Fibroblast of the conjunctiva (primary cell): ENCODE data around the gene MINDY4.

Experiments
- DNase-seq: peaks from one replicate; pipeline ENCODE4 v3.0.0-alpha.2; 2010; ENCODE audit warnings: low read depth

The MINDY4 gene

DNA sequence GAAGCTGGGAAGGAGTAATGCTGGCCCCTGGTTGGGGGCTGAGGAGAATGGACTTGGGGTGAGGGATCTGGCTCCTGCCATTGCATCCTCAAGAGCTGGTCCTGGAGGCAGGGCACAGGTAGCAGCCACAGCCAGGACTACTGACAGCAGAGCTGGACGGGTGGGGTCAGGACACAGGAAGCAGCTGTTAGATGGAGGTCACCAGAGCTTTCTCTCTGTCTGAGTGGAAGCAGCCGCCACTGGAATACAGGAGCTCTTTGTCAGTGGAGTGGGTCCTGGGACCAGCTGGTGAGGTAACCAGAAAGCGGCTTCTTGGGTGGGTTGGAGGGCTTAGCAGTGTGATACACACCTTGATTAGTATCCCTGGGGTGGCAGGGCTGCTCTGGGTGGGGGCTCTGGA is 82.4 kb downstream of the MINDY4 start:
- DNase-seq: no peak

DNA sequence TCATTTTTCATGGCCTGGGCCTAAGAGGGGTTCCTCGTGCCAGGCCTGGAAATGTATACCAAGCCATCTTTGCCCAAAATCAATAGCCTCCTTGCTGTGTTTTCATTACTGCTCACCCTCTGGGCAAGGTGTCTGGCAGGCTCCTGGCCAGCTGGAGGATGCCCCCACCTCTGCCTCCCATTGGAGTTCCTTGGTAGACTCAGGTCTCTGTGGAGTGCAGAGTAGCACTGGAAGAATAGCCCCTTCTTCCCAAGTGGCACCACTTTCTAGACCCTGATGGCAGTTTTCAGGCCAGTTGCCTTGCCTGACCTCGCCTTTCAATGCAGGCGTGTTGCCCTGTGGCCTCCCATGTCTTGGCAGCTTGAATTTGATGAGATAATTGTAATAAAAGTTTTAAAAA is 84.7 kb downstream of the MINDY4 start:
- no peak for DNase-seq

DNA sequence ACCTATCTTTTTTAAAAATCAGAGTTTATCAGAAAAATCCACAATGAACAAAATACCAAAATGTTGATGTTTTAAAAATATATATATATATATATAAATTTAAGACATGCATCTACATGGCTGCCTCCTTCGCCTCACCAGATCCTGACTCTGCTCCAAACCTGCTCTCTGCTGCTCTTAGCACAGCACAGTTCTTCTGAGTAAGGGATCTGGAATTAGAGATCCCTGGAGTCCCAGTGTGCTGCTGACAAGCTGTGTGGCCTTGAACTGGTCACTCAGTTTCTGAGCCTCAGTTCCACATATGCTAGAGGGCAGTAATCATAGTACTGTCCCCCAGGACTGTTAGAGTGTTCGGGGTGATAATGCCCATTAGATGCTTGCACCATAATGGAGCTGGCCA is 87.4 kb downstream of the MINDY4 start:
- no peak for DNase-seq

DNA sequence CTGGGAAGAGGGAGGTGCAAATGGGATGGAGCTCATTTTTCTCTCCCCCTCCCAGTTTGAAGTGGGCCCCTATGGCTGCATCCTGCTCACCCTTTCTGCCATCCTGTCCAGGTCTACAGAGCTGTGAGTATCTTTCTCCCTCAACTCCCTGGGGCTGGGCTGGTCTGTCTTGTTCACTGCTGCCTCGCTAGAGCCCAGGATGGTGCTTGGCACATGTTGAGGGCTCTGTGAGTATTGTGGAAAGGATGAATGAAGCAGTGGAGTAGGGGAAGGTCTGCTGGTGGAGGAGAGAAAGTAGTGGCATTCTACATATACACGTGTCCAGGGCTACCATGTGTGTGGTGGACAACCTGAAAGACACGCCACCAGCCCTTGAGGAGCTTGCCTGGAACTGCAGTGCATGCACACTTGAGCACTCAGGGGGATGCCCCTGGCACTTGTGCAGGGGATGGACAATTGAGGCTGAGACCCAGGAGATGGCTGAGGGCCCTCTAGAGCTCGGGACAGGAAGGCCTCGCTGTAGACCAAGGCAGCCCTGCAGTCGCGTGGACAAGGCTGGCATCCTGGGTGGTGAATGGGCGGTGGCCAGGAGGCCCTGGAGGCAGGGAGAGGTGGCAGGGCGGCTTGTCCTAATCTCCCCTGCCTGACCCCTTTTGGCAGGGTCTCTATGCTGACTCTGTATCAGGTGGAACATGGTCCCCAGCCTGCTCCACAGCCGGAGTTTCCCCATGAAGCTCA is 88.2 kb downstream of the MINDY4 start:
- no peak for DNase-seq

DNA sequence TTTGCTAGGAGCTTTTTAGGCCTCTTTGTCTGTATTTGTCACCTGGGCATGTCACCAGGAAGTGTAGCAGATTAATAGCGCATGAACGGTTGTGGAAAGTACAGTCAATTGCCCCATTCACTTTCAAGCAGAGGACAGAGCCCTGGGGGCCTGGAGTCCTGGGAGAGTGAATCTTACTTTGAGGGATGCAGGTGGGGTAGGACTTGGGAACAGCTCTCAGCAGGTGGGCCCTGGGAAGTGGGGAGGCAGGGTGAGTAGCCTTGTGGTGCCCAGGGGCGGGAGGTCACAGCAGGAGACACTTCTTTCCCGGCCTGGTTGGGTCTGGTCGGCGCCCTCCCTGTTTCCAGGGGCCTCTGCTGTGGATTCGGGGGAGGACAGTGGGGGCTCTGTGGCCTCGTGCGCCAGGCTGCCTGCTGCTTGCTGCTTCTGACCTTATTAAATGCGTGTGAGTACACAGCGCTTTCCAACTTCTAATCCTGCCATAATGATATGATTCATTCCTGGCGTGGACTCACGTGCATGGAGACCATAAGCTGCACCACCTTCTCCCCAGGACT is 88.8 kb downstream of the MINDY4 start:
- no peak for DNase-seq

DNA sequence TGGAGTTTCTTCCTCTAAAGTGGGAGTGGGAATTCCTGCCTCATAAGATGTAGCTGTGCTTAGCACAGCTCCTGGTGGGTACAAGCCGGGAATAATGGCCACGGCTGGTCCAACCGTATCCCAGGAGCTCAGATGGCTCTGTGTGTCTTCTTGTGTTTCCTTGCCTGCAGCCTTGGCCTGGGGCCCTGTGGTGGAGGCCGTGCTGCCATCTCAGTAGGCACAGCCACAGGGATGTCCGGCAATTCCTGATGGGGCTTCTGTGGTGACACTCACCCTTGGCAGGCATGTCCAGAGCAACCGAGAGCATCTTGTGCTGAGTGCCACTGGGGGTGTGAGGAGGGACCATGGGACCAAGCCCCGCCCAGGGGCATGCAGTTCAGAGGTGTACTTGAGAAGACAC is 90.4 kb downstream of the MINDY4 start:
- DNase-seq: no peak

DNA sequence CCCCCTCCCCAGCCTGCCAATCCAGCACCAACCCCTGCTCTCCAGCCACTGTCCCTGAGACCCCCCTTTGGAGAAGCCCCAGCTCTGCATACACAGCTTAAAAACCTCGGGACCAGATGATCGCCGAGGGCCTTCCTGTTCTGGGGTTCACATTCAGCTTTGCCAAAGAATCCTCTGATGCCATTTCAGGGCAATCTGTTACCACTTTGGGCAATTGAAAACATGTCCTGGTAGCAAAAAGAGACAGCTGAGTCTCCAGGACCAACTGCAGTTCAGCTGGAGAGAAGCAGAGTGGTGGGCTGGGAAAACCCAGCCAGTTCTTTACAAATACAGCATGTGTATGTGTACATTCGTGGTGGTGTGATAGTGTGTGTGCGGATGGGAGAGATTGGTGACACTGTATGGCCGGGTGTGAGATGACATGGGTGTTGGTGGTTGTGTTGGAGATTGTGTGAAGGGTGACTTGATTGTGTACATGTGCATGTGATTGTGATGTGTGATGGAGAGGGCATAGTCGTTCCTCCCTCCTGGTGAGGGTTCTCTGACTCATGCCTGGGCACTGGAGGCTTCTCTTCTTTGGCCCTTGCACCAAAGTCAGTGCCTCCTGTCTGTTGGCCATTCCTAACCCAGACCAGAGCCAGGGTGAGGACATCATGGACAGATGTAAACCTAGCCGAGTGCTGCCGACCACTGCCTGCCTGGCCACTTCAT is 91.9 kb downstream of the MINDY4 start:
- no peak for DNase-seq

DNA sequence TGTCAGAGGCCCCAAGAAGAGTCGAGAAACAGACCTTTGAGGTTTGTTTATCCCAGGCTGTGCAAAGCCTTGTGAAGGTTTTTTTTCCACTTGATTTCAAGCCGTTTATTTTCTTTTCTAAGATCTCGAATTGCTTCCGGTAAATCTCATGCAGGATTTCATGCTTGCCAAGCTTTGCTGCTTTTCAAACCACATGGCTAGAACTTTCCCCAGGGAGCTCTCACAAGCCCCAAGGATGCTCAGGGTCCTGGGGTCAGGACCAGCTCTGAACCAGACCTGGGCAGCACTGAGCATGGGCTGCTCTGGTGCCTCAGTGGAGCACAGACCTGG is 92.5 kb downstream of the MINDY4 start:
- peak; percentile 35 for DNase-seq

DNA sequence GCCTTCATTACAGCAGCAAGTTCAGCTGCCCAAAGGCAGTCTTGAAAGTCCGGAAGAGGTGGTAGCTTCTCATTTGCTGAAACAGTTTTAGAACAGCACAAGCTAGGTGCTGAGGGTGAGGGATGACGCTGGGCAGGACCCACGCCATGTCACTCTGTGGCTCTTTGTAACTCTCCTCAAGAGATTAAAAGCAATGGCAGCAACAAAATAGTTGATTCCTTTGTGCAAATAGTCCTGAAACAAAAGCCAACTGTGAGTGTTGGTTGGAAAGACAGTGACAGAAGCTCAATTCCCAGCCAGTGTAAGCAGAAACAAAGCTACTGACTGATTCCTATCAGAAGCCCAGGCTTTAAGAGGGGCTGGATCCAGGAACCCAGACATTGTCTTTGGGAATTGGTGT is 92.9 kb downstream of the MINDY4 start:
- no peak for DNase-seq

DNA sequence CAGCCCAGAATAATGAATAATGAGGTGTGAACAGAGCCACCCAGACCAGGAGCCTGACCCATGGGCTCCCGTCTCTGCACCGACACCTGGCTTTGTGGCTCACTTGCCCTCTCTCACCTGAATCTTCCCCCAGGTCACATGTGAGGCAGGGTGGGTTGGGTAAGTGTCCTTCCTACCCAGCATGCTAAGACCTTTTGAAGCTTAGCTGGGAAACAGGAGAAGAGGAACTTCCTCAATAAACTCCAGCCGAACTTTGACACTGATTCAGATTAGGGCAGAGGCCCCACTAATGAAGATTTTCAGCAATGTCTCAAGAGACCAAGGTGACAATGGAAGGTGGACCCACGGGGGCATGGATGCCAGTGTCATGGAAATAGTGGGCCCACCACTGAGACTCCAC is 93.9 kb downstream of the MINDY4 start:
- DNase-seq: no peak

DNA sequence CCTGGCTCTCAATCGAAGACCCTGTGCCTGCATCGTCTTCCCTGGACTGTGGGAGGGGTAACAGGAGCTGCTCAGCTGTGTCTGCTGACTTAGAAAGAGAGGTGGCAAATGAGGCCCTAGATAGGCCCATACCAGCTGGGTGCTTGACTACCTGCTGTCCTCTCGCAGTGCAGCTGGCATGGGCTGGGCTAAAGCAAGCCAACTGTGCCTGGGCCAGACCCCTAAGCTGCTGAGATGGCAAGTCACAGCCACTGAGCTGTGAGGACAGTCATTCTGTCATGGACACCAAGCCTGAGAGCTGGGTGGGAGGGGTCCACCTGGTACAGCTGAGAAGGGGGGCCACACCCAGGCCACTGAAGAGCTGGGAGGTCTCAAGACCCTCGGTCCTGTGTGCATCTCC is 94.6 kb downstream of the MINDY4 start:
- DNase-seq: no peak

DNA sequence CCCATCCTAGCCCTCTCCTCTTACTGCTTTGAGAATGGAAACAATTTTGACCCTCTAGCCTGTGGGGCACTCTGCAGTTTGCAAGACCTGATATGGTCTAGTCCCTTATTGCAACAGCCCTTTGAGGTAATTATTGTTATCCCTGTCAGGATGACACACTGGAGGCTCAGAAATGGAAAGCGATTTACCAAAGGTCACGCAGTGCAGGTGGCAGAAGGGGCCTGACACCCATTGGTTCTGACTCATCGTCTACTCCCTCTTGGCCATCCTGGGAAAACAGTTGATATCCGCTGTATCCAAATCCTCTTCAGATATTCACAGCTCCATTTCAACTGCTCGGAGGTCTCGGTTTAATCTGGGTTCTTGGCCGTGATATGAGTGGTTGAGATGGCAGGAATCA is 95.7 kb downstream of the MINDY4 start:
- no peak for DNase-seq

DNA sequence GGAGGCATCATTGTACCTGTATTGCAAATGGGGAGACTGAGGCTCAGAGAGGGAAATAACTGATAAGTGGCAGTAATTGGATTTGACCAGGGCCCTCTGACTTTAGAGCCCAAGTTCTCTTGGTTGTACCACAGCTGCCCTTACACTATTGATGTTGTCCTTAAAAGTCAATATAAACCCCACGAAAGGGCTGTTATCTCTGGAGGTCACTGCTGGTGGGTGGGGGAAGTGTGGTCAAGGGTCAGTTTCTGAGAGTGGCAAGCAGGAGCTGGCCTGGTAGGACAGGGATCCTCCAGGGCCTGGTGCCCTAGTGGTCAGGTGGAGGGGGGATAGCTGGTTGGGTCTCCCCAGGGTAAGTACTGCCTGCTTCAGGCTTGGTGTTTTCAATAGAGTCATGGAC is 96.3 kb downstream of the MINDY4 start:
- DNase-seq: no peak

DNA sequence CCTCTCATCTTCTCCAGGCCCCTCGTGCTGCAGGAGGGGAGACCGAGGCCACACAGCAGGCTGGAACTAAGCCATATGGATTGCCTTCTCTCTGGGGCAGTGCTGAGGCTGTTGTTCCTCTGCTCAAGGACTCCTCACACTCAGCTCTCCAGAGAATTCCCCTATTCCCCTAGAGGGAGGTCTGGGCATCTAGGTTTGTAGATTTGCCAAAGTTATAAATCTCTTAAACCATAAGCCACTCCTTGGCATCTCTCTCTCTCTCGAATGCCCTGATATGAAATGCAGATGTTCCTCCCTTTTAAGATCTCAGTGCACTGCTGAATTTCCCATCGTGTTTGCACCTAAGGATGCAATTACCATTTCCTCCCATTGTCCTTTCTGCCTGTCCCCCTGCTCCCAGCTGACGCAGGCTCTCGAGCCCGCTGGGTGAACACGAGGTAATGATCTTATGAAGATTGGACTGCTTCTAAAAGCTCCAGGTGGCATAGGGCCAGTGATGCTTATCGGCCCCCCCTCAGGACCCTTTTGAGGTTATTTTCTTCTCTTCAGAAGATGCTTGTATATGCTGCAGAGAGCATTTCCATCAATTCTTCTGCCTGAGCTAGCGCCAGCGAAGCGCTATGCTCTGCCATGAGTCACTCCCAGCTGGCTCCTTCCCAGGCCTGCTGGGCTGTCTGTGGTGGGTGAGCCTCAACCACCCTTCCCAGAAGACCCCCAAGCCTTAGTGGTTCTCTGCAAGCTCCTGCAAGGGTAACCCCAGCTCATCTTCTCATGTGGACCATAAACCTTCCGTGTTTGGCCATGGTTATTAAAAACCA is 98.8 kb downstream of the MINDY4 start:
- DNase-seq: no peak

DNA sequence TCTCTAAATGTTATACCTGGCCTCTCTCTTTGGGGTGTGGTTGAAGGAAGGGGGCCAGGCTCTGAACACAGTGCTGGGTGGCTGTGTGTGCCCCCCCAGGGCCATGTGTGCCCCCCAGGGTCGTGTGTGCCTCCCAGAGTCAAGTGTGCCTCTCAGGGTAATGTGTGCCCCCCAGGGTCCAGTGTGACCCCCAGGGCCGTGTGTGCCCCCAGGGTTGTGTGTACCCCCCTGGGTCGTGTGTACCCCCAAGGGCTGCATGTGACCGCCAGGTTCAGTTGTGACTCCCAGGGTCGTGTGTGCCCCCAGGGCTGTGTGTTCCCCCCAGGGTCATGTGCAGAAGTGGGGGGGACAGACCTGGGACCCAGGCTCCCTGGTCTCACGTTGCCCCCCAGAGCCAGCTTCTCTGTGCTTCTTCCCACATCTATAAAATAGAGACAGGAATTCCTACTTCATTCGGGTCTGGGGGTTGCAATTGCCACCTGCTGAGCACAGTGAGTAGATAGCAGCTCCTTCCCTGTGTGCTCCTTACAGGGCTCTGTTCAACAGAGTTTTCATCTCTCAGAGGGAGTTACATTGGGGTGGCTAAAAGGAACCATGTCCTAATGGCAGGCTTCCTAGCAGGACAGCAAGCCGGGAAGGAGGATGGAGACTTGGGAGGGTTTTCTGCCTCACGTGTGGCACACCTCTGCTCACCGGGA is 99.8 kb downstream of the MINDY4 start:
- DNase-seq: no peak

DNA sequence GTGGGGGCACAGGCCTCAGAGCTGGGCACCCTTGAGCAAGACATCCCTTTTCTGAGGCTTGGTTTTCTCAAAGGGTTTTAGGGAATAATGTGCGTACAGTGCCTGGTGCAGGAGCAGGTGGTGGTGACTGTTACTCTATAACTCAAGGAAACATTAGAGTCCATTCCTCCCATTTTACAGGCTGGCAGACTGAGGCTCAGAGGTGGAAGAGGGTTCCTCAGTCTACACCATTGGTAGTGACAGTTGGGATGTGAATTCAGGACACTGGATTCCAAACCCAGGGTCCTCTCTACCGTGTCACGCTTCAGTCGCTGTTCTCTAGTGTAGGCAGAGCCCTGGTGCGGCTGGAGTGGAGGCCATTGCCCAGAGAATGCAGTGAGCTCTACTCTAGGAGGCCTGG is 100.4 kb downstream of the MINDY4 start:
- DNase-seq: no peak

DNA sequence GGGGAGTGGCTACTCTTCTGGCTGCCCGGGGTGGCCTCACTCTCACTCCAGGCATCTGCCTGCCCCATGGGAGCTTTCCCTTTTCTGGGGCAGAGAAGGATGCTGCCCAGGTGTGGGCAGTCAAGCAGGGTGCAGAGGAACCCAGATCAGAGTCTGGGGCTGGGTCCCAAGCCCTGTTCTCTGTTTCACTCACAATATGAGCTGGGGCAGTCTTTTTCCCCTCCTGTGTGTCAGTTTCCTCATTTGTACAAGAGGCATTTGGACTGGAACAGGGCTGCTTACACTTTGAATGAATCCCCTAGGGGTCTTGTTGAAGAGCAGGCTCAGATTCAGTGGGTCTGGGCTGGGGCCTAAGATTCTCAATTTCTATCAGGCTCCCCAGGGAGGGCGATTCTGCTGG is 102.0 kb downstream of the MINDY4 start:
- no peak for DNase-seq

DNA sequence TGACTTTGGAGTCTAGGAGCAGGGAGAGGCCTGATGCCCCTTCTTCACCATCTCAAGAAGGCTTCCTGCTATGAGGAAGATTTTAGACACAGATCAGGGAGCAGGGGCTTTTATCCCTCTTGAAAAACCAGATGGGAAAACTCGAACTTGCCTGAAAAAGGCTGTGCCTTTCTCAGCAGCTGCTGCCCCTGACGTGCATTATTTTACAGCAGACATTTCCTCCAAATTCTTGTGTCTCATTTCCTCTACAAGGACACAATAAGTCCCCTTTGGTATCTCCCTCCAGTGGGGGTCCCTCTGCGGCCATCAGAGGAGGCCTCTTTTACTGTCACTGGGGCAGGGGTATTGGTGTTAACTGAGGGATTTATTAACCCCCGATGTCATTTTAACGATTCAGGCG is 102.4 kb downstream of the MINDY4 start:
- DNase-seq: no peak

DNA sequence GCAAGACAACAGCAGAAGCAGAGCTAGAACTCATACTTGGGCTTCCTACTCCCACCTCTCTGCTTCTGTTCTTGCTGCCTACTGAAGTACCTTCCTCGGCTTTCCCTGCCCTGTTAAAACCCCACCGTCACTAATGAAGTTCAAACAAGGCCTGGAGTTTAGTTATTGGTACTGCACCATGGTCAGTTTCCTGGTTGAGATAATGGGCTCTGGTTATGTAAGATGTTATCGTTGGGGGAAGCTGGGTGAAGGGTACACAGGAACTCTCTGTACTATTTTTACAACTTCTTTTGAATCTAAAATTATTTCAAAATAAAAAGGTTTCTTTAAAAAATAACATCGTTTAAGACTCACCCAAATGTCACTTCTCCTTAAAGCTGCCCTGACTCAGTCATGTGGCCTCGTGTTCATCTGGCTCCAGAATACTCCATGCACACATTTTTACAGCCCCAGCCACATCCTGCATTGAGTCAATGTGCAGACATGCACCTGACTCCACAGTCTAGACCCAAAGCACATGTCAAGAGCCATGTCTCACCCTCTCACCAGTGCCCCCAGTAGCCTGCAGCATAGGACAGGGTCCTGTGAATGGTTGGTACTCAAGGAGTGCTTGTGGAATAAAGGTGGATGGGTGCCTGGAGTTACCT is 103.6 kb downstream of the MINDY4 start:
- no peak for DNase-seq

DNA sequence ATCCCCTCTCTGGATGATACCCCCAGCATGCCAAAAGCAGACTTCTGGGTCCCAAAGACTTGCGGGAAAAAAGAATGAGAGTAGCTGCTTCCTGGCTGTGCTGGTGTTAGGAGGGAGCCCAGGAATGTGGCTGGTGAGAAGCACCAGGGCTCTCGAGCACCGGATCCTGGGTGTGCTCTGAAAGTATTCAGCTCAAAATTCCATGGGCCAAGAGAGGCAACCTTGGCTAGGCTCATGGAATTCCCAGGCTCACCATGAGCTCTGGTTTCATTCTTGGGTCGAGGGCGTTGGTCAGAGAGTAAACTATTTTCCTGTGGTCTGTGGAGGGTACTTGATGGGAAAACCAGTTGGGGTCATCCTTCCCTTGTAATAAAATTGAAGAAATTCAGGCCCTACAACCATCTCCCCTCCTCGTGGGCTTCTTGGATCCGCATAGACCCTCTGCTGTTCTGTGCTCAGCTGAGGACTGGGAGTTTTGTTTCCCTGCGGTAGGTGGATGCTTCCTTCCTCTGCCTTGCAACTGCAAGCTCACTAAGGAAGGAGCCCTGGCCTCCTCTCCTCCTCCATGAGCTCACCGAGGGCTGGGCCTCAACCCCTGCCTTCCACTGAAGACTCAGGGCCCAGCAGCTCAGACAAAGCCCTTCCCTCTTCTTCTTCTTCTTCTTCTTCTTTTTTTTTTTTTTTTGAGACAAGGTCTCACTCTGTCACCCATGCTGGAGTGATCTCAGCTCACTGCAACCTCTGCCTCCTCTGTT is 106.0 kb downstream of the MINDY4 start:
- no peak for DNase-seq

DNA sequence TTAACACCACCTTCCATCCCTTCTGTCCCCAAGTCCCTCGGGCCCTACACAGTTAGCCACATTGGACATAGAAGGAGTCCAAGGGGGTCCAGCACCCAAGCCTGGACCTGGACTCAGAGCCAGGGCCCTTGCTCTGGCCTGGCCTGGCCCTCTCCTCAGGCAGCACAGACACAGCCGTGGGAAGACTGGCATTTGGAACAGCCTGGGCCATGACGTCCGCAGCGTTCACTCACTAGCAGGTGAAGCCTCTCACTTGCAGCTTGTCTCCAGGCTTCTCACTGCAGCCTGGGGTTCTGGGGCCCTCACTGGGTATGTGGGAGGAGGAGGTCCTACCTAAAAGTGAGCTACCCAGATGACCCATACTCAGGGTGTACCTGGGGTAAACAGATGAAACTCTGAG is 106.8 kb downstream of the MINDY4 start:
- DNase-seq: no peak
